Right atrium auricular region (tissue), 2 donors: ENCODE results near the gene BRWD1. TPM values are rescaled to one million over a fixed set of nuclear protein-coding genes. Genes with fewer than 3 reads are reported as not detected.
"Not testable (repeated sequence)": the region's sequence is repeated elsewhere in the genome, so short reads cannot be mapped to it uniquely, and the experiment has no call there.

Source experiments
- DNase-seq: peaks from one replicate; pipeline ENCODE4 v3.0.0-alpha.2; 2019; ENCODE audit warnings: low spot score
- H3K27ac ChIP-seq, 2 donors: fragments of 200-600 bp; sonication (generic); 1 replicate in 1 of 2; 2 replicates in 1 of 2; pipeline ENCODE4 v1.5.1; 2016 to 2019
- H3K27me3 ChIP-seq, 2 donors: fragments of 200-600 bp; sonication (generic); one replicate each; pipeline versions ENCODE4 v1.5.1 to v1.6.0; 2017 to 2019
- H3K36me3 ChIP-seq: fragments of 200-600 bp; sonication (generic); one replicate; pipeline ENCODE4 v1.5.1; 2016
- H3K4me1 ChIP-seq, 2 donors: fragments of 200-600 bp; sonication (generic); one replicate each; pipeline versions ENCODE4 v1.5.1 to v1.6.0; 2017 to 2019
- H3K4me3 ChIP-seq, 2 donors: fragments of 200-600 bp; sonication (generic); 1 replicate in 1 of 2; 2 replicates in 1 of 2; pipeline ENCODE4 v1.5.1; 2017 to 2019; ENCODE audit warnings: mild to moderate bottlenecking in 1 of 2, moderate library complexity in 1 of 2
- H3K9me3 ChIP-seq, 2 donors: fragments of 200-600 bp; sonication (generic); one replicate each; pipeline ENCODE4 v1.5.1; 2019
- CTCF ChIP-seq, 2 donors: fragments of 200-600 bp; sonication (generic); IDR thresholded peaks; one replicate each; pipeline ENCODE4 v1.5.1; 2019; ENCODE audit warnings: antibody characterized with exemption in 2 of 2
- total RNA-seq, 2 donors: library from RNA; depleted of rRNA; stranded (reverse); fragments of >200 nt; gene quantifications; one replicate each; pipeline ENCODE4 v1.1.0, GENCODE V29; 2016

Gene BRWD1
- total RNA-seq, 2 donors from 2014 or later, result 40.6 TPM

- H3K27me3 ChIP-seq, result no peaks in the 10 kb centered on the region
- TF ChIP-seq CTCF (IDR thresholded peaks at IDR 0.05), result no peak
- no peaks in the 10 kb centered on the region for H3K9me3 ChIP-seq
- H3K27ac ChIP-seq, result no peak overlapping the region
- H3K4me1 ChIP-seq, result no peaks in the 10 kb centered on the region
- peaks cover 53% of the 10 kb centered on the region for H3K36me3 ChIP-seq
- DNase-seq, result no peak
- H3K4me3 ChIP-seq, result no peak overlapping the region
Observed at GRCh38 chr21:39232861-39233291, 80.6 kb downstream of the BRWD1 start.

- Histone ChIP-seq H3K9me3 (no peaks in the 10 kb centered on the region), H3K4me1 (peaks cover 0 to 6% of the 10 kb centered on the region in 2 donors), H3K27me3 (no peaks in the 10 kb centered on the region), H3K4me3 (no peak overlapping the region), H3K36me3 (peaks cover 36% of the 10 kb centered on the region), H3K27ac (no peak overlapping the region)
- no peak for TF ChIP-seq CTCF (IDR thresholded peaks at IDR 0.05)
- no peak for DNase-seq
Observed at GRCh38 chr21:39224930-39225329, 88.5 kb downstream of the BRWD1 start.

GRCh38 chr21:39221997-39222486 lies 91.4 kb downstream of the BRWD1 start:
- no peaks in the 10 kb centered on the region for H3K27me3 ChIP-seq
- H3K36me3 ChIP-seq, result peaks cover 36% of the 10 kb centered on the region
- DNase-seq, result no peak
- H3K27ac ChIP-seq, result no peak overlapping the region
- H3K9me3 ChIP-seq, result no peaks in the 10 kb centered on the region
- H3K4me1 ChIP-seq, result peaks cover 0 to 10% of the 10 kb centered on the region in 2 donors
- TF ChIP-seq CTCF (IDR thresholded peaks at IDR 0.05), result no peak
- no peak overlapping the region for H3K4me3 ChIP-seq

- H3K4me3 ChIP-seq, result no peak overlapping the region
- H3K36me3 ChIP-seq, result peaks cover 32% of the 10 kb centered on the region
- peaks cover 0 to 10% of the 10 kb centered on the region in 2 donors for H3K4me1 ChIP-seq
- no peaks in the 10 kb centered on the region for H3K9me3 ChIP-seq
- H3K27me3 ChIP-seq, result no peaks in the 10 kb centered on the region
- DNase-seq, result no peak
- no peak for TF ChIP-seq CTCF (IDR thresholded peaks at IDR 0.05)
- H3K27ac ChIP-seq, result no peak overlapping the region
Observed at GRCh38 chr21:39221282-39221996, 92.0 kb downstream of the BRWD1 start.

GRCh38 chr21:39220875-39221274 lies 92.6 kb downstream of the BRWD1 start:
- Histone ChIP-seq H3K4me1 (peaks cover 0 to 10% of the 10 kb centered on the region in 2 donors), H3K36me3 (peaks cover 32% of the 10 kb centered on the region)
- H3K27me3 ChIP-seq, DNase-seq, H3K4me3 ChIP-seq, H3K9me3 ChIP-seq, H3K27ac ChIP-seq: not testable (repeated sequence)

GRCh38 chr21:39220150-39220549 lies 93.3 kb downstream of the BRWD1 start:
- no peak overlapping the region for H3K27ac ChIP-seq
- peaks cover 0 to 10% of the 10 kb centered on the region in 2 donors for H3K4me1 ChIP-seq
- peaks cover 34% of the 10 kb centered on the region for H3K36me3 ChIP-seq
- H3K4me3 ChIP-seq, result no peak overlapping the region
- H3K27me3 ChIP-seq, result no peaks in the 10 kb centered on the region
- H3K9me3 ChIP-seq, result no peaks in the 10 kb centered on the region
- TF ChIP-seq CTCF (IDR thresholded peaks at IDR 0.05), result no peak
- no peak for DNase-seq
